Breast epithelium (tissue), 3 donors: ENCODE measurements around the gene BIRC5.

Experiments used
- POLR2A ChIP-seq: fragments of 450-650 bp; IDR thresholded peaks from one replicate; pipeline ENCODE4 v1.6.1; 2016; ENCODE audit warnings: antibody characterized with exemption, mild to moderate bottlenecking, moderate library complexity
- POLR2AphosphoS5 ChIP-seq, 3 donors: sonication (generic); formaldehyde crosslinking; IDR thresholded peaks; one replicate each; pipeline ENCODE4 v1.6.1; 2017; ENCODE audit warnings: antibody characterized with exemption in 3 of 3
- TF ChIP-seq, protein P1 (sequence below), 3 donors: fragments of 450-650 bp; IDR thresholded peaks; one replicate each; pipeline ENCODE4 v1.5.1; 2016 to 2017; ENCODE audit warnings: antibody characterized with exemption in 3 of 3, mild to moderate bottlenecking in 3 of 3, moderate library complexity in 3 of 3

DNA sequence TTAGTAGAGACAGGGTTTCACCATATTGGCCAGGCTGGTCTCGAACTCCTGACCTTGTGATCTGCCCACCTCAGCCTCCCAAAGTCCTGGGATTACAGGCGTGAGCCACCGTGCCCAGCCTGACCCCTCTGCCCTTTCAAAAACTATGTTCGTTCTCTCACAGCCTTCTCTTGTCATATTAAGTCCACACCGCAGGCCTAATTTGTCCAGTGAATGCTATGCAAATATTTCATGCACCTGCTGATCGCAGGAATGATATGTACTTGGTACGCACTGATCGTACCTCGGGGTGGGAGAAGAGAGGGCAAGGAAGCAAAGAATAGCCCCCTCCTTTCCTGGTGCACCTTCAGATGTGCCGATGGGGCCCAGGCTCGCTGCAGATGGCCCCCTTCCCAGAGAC is 3.0 kb upstream of the BIRC5 start:
- TF ChIP-seq, protein P1, sequence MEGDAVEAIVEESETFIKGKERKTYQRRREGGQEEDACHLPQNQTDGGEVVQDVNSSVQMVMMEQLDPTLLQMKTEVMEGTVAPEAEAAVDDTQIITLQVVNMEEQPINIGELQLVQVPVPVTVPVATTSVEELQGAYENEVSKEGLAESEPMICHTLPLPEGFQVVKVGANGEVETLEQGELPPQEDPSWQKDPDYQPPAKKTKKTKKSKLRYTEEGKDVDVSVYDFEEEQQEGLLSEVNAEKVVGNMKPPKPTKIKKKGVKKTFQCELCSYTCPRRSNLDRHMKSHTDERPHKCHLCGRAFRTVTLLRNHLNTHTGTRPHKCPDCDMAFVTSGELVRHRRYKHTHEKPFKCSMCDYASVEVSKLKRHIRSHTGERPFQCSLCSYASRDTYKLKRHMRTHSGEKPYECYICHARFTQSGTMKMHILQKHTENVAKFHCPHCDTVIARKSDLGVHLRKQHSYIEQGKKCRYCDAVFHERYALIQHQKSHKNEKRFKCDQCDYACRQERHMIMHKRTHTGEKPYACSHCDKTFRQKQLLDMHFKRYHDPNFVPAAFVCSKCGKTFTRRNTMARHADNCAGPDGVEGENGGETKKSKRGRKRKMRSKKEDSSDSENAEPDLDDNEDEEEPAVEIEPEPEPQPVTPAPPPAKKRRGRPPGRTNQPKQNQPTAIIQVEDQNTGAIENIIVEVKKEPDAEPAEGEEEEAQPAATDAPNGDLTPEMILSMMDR (IDR thresholded peaks at IDR 0.05): no peak
- TF ChIP-seq POLR2AphosphoS5 (IDR thresholded peaks at IDR 0.05): no peak
- no peak for TF ChIP-seq POLR2A
